T-helper 22 cell (primary cell): ENCODE data around the gene MRPL38.
"Not testable (repeated sequence)": the region's sequence is repeated elsewhere in the genome, so short reads cannot be mapped to it uniquely, and the experiment has no call there.

Experiments used
- DNase-seq: peaks from one replicate; pipeline ENCODE4 v3.0.0-alpha.2; 2020; ENCODE audit warnings: low read depth

MRPL38 gene

GRCh38 chr17:75854101-75854748 is 50.5 kb downstream of the MRPL38 start:
- no peak for DNase-seq

GRCh38 chr17:75853433-75853832 is 51.3 kb downstream of the MRPL38 start:
- DNase-seq = no peak

GRCh38 chr17:75851693-75851991 is 53.0 kb downstream of the MRPL38 start:
- DNase-seq = not testable (repeated sequence)

GRCh38 chr17:75850928-75851692 is 53.6 kb downstream of the MRPL38 start:
- DNase-seq = no peak

- no peak for DNase-seq
Measured at GRCh38 chr17:75849724-75850123, 55.0 kb downstream of the MRPL38 start.

GRCh38 chr17:75849279-75849646 is 55.4 kb downstream of the MRPL38 start:
- no peak for DNase-seq
